Left hindlimb (tissue), 1 donor: ENCODE results near the gene KIR3DL3.
A peak's percentile ranks its signal among the peaks of the same experiment; 100 is the strongest.
"Not testable (repeated sequence)": the region's sequence is repeated elsewhere in the genome, so short reads cannot be mapped to it uniquely, and the experiment has no call there.

Experiments
- DNase-seq: peaks from one replicate; pipeline ENCODE4 v3.0.0-alpha.2; 2018

The KIR3DL3 gene

GRCh38 chr19:54724142-54724541 is at the start of gene KIR3DL3:
TSS of gene KIR3DL3 (plus strand) at chr19:54724442. CDS start at chr19:54724497, 55 bp downstream.
- no peak for DNase-seq

- DNase-seq, result not testable (repeated sequence)
Observed at GRCh38 chr19:54676210-54676834, 47.9 kb upstream of the KIR3DL3 start.

GRCh38 chr19:54677217-54677616 is 47.0 kb upstream of the KIR3DL3 start:
- no peak for DNase-seq

DNA sequence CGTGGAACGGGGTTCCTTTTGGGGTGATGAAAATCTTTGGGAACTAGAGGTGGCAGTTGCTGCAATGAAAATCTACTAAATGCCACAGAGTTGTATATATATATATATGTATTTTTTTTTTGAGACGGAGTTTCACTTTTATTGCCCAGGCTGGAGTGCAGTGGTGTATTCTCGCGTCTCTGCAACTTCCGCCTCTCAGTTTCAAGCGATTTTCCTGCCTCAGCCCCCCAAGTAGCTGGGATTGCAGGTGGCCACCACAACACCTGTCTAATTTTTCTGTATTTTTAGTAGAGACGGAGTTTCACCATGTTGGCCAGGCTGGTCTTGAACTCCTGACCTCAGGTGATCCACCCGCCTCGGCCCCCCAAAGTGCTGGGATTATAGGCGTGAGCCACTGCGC is 42.6 kb upstream of the KIR3DL3 start:
- not testable (repeated sequence) for DNase-seq

GRCh38 chr19:54682306-54682856 is 41.9 kb upstream of the KIR3DL3 start:
- no peak for DNase-seq

DNA sequence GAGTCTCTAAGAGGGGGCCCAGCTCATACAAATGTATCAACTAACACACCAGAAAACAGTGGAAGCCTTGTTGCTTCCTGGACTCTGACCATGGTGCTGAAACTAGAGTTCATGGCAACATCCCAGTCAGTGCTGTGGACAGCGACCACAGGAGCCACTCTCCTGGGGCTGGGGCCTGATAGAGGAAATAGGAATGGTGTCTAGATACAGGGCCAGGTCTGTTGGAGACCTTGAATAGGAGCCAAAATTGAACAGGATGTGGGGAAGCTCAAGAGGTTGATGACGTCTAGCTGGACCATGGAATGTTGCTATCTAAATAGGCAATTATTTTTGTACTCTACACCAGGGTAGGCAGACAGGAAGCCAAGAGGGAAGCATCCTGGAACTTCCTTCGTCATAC is 39.7 kb upstream of the KIR3DL3 start:
- peak; percentile 33 for DNase-seq

DNA sequence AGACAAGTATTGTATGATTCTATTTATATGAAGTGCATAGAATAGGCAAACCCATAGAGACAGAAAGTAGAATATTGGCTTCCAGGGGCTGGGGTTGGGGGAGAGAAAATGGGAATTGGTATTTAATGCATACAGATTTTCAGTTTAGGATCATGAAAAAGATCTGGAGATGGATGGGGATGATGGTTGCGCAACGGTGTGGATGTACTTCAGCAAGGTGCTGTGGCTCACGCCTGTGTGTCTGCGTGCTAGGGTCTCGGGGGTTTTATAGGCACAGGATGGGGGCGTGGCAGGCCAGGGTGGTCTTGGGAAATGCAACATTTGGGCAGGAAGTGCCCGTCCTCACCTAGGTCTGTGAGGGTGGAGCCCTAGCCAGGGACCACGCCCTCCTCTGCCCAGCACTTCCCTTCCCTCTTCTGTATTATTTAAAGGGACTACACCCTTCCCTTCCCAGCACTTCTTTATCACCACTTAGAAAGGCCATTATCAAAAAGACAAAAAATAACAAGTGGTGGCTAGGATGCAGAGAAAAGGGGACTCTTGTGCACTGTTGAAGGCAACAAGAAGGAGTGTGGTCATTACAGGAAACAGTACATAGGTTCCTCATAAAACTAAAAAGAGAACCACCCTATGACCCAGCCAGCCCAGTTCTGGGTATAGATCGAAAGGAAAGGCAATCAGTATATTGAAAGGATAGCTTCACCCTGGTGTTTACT is 32.5 kb upstream of the KIR3DL3 start:
- DNase-seq, result no peak

GRCh38 chr19:54692298-54692615 is 32.0 kb upstream of the KIR3DL3 start:
- no peak for DNase-seq

GRCh38 chr19:54694648-54695047 is 29.6 kb upstream of the KIR3DL3 start:
- no peak for DNase-seq

DNA sequence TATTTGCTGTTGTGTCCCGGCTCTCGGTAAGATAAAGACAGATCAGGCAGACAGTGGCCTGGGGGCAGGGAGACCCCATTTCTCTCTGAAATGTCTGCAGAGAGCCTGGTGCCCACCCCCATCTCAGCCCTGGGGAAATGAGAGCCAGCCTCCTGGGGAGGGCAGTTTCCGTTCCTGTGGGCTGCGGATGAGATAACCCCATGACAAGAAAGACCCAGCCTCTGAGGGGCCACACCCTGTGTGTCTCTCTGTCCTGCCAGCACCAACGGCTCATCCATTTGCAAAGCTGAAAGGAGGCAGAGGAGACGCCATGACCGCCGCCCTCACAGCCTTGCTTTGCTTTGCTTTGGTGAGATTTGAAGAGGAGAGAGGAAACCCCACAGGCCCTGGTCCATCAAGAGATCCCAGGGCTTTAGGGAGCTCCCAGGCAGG is 28.1 kb upstream of the KIR3DL3 start:
- no peak for DNase-seq

DNA sequence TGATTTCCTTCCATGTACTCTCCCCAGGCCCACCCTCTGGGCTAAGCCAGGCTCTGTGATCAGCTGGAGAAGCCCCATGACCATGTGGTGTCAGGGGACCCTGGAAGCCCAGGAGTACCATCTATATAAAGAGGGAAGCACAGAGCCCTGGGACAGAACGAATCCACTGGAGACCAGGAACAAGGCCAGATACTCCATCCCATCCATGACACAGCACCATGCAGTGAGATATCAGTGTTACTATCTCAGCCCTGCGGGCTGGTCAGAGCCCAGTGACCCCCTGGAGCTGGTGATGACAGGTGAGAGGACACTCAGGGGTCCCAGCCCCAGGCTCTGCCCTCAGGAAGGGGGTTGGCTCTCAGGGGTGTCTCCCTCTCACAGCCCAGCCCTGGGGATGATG is 27.5 kb upstream of the KIR3DL3 start:
- DNase-seq, result no peak

GRCh38 chr19:54697716-54698115 is 26.5 kb upstream of the KIR3DL3 start:
- DNase-seq, result not testable (repeated sequence)

GRCh38 chr19:54704928-54705327 is 19.3 kb upstream of the KIR3DL3 start:
- DNase-seq, result no peak

GRCh38 chr19:54707962-54708361 is 16.3 kb upstream of the KIR3DL3 start:
- no peak for DNase-seq

- DNase-seq, result no peak
Observed at GRCh38 chr19:54708781-54709180, 15.5 kb upstream of the KIR3DL3 start.

DNA sequence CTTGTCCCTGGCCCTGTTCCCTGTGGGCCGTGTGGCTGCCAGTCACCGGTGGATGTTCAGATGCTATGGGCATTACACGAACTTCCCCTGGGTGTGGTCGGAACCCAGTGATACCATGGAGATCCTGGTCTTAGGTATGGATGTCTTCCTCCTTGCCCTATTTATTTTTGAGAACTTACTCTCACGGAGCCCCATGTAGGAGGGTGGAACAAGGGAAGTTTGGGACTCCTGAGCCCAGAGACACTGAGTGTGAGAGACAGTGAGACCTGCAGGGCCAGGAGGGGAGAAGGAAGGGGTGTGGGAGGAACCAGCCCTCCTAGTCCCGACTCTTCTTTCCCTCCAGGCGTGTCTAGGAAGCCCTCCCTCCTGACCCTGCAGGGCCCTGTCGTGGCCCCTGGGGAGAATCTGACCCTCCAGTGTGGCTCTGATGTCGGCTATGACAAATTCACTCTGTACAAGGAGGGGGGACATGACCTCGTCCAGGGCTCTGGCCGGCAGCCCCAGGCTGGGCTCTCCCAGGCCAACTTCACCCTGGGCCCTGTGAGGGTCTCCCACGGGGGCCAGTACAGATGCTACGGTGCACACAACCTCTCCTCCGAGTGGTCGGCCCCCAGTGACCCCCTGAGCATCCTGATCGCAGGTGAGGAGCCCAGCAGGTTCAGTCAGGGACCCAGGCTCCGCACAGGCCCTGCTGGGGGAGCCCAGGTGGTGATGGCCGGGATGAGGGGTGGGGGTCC is 14.9 kb upstream of the KIR3DL3 start:
- no peak for DNase-seq

- DNase-seq, result not testable (repeated sequence)
Observed at GRCh38 chr19:54709956-54710355, 14.3 kb upstream of the KIR3DL3 start.

- DNase-seq, result no peak
Observed at GRCh38 chr19:54724644-54725043, 402 bp downstream of the KIR3DL3 start.

GRCh38 chr19:54725321-54725720 is 1.1 kb downstream of the KIR3DL3 start:
- DNase-seq, result no peak

DNA sequence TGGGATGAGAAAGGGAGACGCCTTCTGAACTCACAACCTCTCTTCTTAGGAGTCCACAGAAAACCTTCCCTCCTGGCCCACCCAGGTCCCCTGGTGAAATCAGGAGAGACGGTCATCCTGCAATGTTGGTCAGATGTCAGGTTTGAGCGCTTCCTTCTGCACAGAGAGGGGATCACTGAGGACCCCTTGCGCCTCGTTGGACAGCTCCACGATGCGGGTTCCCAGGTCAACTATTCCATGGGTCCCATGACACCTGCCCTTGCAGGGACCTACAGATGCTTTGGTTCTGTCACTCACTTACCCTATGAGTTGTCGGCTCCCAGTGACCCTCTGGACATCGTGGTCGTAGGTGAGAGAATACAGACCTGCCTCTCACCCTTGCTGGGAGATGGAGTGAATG is 3.3 kb downstream of the KIR3DL3 start:
- no peak for DNase-seq

DNA sequence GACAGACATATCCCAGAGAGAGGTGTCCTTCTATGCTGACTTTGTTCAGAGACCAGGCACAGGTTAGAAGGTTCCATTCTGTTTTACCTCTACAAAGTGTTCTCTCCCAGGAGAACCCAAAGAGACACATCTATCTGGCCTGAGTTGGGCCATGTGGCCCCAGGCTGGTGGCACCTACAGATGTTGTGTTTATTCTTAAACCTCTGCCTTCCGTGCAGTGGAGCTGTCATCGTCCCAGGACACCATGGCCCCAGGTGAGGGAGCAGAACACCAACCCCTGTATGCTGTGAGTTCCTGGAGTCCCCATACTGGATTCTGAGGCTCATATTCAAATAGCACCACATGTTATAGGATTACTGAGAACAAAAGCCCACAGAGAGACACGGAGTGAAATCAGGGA is 3.9 kb downstream of the KIR3DL3 start:
- DNase-seq, result no peak

DNA sequence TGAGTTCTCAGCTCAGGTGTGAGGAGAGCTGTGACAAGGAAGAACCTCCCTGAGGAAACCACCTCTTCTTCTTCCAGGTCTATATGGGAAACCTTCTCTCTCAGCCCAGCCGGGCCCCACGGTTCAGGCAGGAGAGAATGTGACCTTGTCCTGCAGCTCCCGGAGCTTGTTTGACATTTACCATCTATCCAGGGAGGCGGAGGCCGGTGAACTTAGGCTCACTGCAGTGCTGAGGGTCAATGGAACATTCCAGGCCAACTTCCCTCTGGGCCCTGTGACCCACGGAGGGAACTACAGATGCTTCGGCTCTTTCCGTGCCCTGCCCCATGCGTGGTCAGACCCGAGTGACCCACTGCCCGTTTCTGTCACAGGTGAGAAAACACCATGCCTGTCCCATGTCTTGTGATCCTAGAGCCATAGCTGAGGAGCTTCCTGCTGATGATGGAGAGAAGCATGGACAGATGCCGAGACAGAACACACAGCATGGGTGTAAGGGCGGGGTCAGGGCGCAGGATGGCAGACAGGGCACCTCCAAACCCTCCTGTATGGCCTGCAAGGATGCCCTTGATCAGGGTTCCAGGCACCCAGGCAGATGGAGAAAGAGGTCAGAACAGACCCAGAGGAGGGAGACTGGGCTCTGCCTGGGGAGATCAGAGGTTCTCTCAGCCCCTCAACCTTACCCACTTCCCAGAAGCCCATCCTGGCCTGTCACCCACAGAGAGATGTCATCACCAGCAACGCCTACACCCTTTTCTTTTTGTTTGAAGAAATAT is 5.4 kb downstream of the KIR3DL3 start:
- no peak for DNase-seq

DNA sequence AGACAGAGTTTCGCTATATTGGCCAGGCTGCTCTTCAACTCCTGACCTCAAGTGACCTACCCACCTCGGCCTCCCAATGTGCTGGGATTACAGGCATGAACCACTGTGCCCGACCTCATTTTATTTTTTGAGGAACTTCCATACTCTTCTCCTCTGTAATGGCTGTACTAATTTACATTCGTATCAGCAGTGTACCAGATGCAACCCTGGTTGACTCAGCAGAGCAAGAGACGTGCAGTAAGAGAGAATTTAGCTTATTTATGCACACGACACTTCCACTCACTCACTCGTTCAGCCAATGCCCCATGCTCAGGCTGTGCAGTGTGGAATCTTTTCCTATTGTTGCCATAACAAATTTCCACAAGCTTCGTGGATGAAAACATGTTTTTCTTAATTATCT is 6.9 kb downstream of the KIR3DL3 start:
- DNase-seq, result no peak
